ENCODE measurements around the gene MIPOL1. TPM values are rescaled to one million over a fixed set of nuclear protein-coding genes. Genes with fewer than 3 reads are reported as not detected.
"Not testable (repeated sequence)": the region's sequence is repeated elsewhere in the genome, so short reads cannot be mapped to it uniquely, and the experiment has no call there.

MIPOL1 gene
- polyA plus RNA-seq, 1 donor: 12.7 TPM

DNA sequence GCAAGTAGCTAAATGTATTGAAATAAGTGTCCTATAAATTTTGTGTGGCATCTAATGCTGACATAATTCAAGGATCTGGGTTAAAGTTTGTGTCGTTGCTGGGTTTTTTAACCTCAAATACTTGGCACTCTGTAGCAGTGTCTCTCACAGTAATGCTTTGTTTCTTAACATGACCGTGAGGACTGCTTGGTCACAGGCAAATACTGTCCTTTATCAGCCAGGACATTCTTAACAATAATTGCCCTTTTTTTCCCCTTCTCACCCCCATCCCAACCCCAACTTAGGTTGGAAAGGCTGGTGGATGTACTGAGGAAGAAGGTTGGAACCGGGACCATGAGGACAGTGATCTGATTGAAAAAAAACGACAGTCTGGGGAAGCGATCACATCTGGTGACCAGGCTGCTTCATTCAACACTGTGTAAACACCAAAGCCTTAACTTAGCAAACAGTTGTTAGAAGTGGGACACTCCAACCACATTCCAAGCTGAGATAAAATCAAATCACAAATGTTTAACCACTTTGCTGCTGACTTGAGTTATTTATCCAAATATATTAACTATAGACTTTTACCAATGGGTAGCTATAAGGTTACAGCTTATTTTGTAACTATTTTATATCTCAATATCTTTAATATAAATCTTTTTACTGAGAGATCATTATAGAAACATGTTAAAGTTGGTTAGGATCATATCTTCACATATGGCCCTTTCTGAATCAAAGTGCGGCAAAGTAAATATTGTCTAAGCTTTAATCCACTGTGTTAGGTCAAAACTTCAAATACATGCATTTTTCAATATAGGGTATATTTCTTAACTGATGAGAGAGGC lies 349.1 kb downstream of the MIPOL1 start:
- no peak for DNase-seq

DNA sequence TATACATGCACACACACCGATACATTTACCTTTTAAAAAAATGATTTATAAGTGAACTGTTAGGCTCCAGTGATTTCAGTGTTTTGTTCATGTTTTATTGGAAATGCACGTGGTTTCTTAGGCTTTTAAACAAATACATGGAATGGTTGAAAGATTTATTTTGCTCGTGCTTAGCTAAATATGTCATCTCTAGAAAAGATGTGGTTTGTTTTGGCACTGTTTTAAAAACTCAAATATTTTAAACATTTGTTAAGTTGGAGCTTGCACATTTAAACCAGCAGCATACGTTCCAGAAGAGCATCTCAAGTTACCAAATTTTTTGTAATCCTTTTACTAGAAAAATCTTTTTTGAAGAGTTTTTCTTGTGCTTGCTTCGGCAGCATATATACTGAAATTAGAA lies 352.8 kb downstream of the MIPOL1 start:
- DNase-seq: no peak

DNA sequence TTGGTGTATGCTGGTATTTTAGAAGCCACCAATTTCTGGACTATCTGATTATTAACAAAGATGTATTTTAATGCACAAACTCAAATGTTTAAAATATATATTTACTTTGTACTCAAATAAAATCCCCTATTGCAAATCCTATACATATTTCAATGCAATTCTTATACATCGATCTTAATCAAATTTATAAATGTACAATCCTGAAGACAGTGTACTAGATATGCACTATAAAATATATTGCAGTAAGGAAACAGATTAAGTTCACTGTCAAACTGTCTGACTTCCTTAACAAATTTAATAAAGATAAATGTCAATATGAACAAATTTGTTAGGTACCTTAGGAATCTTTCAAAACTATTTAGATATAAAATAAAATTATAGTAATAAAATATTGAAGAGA lies 353.4 kb downstream of the MIPOL1 start:
- no peak for DNase-seq

DNA sequence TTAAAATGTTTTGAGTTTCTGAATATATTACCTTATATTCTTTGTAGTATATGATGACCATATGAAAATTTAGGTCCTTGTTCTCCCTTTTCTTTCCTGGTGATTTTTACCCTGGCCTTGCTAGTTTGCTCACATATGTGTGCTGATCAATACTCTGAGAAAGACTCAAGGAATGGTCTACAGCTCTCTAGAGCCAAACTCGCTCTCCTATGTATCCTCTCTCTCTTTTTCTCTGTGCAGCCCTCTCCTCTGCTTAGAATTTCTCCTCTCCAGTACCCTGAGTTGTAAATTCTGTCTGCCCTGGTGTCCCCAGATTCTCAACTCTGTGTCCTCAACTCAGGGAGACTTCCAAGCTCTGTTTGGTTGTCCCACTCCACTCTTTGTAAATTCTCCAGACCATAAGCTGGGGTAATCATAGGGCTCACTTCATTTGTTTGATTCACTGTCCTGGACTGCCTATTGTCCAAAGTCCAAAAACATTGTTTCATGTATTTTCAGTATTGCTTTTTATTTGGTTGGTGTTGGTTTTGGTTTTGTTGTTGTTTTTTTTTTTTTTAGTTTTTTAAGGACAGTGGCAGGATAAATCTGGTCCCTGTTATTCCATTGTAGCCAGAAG lies 356.3 kb downstream of the MIPOL1 start:
- DNase-seq: no peak

DNA sequence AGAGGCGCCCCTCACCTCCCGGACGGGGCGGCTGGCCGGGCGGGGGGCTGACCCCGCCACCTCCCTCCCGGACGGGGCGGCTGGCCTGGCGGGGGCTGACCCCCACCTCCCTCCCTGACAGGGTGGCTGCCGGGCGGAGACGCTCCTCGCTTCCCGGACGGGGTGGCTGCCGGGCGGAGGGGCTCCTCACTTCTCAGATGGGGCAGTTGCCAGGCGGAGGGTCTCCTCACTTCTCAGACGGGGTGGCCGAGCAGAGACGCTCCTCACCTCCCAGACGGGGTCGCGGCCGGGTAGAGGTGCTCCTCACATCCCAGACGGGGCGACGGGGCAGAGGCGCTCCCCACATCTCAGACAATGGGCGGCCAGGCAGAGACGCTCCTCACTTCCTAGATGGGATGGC lies 357.9 kb downstream of the MIPOL1 start:
- DNase-seq: not testable (repeated sequence)

DNA sequence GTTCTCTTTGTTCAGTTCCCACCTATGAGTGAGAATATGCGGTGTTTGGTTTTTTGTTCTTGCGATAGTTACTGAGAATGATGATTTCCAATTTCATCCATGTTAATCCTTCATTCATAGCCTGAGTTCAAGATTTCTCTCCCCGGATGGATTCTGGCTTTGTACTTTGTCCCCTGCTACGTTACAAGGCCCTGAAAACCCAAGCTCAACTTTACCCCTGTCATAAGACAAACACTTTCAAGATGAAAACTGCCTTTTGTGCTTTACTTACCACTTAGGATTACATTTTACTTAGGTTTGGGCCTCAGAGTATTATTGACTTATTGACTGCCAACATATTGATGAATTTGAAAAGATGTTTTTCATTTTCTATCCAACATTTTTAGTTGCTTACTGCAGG lies 361.0 kb downstream of the MIPOL1 start:
- no peak for DNase-seq

DNA sequence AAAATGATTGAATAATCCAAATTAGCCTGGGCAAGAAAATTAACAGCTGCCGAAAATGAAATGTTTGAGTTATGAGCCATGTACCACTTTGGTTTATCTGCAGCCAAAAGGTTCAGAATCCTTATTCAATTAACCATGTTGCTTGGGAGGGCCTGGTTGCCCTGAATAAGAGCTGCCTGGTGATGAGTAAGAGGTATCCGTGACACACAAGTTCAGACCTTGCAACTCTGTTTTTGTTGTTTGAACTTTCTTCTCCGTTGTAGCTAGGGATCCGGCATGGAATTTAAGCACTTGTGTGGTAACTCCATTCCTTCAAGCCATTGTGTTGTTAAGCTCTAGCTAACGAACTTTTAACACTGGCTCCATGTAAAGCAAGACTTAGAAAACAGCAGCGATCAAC lies 361.6 kb downstream of the MIPOL1 start:
- DNase-seq: no peak

DNA sequence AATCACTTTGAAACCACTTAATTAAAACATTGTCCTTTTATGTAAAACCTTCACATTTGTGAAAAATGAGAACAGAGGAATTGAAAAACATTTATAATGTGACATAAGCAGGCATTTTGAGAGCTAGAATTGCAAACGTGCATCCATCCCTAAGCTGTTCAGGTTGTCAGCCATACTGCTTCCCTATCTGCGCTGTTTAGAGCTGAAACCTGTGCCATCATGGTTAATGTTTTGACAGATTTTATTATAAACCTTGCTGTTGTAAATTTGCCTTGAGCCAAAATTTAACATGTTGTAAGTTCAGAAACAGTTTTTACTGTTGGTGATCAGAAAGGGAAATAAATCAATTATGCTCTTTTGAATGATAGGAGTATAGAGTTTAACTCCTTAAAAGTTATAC lies 365.5 kb downstream of the MIPOL1 start:
- DNase-seq: no peak

DNA sequence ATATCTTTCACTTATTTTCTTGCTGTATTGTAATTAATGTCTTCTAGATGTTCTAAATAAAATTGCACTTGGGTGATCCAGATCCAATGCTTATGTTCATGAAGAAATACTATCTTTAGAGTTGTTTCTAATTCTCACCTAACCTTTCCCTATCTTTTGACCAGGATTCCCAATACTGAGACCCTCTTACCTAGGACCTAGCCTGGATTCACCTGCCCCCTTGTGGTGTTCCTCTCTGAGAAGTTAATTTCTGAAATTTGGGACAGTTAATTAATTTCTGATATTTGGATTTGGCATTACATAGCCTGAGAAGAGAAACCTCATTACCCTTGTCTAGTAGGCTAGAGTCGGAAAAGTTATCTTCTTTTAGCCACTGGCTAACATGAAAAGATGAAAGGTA lies 367.8 kb downstream of the MIPOL1 start:
- no peak for DNase-seq

DNA sequence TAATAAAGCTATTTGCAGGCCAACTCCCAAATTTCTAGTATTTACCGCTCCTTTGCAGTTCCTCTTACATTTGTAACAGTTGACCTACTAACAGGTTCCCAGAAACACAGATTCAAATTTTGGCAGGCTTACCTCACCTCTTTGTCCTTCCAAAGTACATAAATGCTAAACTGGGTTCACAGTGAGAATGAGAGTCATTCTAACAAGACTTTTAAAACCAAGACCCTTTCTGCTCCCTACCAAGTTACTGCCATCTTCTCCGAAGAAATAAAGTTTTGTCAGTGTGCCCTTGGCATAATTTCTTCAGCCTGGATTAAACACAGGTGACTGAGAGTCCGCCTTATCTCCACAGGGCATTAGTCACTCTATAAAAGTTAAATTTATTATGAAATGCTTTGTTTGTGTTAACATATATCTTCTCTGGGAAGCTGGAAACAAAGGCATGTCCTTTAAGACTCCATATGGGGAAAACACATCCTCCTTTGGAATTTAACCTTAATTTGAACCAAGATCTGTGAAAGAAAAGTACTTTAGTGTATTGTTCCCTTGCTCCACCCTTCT lies 369.2 kb downstream of the MIPOL1 start:
- no peak for DNase-seq

DNA sequence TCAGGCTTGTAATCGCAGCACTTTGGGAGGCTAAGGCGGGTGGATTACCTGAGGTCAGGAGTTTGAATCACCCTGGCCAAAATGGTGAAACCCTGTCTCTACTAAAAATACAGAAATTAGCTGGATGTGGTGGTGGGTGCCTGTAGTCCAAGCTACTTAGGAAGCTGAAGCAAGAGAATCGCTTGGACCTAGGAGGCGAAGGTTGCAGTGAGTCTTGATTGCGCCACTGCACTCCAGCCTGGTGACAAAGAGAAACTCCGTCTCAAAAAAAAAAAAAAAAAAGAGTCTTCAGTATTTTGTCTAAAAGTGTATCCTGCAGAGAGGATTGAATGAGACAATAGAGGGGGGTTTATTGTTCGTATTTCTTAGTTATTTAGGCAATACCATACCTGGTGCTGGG lies 372.0 kb downstream of the MIPOL1 start:
- DNase-seq: no peak

DNA sequence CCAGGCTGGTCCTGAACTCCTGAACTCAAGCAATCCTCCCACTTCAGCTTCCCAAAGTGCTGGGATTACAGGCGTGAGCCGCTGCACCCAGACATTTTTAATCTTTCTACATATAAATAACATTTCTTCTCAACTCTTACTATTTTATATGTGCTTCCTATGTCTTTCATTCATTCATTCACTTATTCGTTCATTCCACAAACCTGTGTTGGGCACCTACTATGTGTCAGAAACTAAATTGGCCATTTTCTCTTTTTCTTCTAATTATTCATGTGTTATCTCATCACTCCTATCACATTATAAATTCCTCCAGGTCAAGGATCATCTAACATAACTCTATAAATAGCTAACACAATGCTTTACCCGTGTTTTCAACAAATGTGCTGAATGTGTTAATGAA lies 373.7 kb downstream of the MIPOL1 start:
- DNase-seq: no peak

DNA sequence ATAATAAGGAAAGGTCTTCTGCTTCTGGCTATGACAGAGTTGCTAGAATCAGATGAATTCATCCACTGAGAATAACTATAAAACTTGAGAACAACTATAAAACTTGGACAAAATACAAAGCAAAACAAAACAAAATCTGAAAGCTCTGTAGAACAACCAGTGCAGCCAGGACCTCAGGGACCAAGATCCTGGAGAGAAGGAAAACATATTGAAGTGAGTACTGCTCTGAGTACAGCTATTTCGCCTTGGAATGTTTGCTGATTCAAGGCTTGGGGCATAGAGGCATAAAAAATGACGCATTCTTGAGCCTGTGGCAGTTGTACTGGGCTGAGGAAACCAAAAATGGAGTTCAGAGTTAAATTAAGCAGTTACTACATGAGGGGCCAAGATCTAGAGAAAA lies 375.6 kb downstream of the MIPOL1 start:
- no peak for DNase-seq

DNA sequence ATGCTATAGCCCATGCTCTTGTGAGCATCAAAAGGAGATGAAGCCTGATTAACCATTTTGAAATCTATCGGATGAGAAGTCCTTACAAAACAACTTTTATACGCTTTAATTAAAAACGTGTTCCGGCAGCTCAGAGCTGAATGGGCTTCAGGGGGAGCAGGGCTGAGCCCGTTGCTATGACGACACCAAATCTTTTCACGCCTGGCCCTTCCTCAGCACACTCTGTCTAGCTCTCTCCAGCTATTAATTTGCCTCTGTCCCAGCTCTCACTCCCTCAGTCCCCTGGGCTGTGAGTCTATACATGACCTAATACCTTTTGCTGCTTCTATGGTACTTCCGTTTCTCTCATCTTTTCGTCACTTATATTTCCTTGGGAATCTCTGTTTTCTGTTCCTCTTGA lies 381.5 kb downstream of the MIPOL1 start:
- DNase-seq: no peak

DNA sequence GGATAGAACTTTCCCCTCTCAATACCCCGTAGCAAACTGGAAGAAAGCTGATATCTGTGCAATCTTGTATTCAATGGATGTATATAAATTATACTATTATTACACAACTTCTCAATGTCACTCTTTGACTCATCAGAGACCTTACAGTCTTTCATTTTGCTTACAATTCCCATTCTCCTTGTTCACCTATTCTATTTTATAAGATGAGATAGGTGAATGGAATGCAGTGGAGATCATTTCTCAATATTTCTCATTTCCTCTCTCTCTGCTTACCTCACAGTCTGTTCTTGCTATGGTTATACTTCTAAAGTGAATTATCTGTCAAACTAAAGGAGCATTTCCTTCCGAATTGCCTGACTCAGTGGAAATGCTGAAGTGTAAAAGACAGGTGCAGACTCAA lies 382.4 kb downstream of the MIPOL1 start:
- no peak for DNase-seq

DNA sequence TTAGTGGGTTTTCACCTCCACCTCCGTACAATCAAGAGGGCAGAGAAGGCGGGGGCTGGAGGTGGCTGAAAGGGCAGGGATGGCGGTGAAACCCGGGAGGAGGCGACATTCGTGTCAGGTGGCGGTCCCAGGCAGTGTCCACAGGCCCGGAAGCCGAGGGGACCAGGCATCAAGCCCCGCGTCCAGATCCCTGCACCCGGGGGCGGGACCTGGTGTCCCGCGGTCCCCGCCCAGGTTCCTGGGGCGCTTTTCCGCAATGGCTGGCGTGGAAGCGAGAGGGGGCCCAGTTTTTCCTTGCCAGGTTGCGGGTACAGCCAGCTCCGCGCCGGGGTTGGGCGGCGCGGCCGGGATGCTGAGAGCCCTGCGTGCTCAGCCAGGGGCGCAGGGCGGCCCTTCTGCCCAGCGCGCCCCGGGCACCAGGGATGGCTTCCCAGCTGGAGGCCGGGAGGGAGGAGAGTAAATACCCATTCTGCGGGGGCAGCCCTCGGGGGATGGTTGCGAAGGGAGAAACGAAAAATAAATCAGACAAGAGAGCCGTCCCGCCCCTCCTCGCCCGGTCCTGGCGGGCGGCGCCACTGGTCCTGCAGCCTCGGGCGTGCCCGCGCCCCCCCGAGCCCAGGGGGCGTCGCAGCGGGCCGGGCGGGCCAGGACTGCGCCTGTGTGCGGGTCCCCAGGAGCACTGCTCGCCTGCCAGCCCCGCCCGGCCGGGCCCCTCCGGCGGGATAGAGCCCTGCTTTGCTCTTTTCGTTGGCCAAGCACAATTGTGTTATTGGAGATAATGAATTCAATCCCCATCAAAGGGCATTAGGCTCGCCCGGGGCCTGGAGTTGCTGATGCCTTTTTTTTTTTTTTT lies 385.8 kb downstream of the MIPOL1 start:
- DNase-seq: no peak

DNA sequence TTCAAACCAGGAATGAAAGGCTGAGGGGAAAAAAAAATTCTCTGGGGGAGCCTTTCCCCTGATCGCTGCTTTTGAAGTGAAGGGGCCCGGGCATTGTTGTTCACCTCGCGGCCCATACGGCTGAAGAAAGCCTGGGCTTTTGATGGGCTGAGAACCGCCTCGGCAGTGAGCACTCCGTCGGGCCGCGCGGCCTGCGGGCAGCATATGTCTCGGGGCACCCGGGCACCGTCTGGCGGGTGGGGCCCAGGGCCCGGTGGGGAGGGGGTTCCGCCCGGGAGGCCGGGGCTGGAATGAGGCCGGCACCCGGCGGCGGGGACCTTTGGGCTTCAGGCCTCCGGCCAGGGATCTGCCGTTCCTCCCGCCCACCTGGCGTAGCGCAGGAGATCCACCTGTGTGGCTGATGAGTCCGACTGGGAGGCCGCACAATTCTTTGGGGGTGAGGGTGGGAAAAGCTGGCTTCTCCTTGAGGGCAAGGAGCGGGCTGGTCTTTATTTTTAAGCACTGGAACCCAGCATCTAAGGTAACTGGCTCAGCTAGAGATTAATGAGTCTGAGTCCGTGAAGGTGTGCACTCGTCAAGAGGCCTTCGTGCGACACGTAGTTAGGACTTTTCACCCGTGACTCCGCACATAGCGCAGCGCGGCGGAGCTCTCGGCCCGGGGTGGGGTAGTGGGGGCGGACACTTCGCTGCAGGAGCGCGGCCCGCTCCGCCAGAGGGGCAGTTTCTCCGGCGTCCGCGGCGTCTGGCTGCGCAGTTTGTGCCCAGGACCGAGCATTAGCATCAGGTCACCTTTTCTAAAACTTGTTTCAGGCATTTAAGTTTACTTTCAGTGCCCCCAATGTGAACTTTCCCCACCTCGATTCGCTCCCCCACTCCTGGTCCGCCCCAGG lies 386.7 kb downstream of the MIPOL1 start:
- no peak for DNase-seq

DNA sequence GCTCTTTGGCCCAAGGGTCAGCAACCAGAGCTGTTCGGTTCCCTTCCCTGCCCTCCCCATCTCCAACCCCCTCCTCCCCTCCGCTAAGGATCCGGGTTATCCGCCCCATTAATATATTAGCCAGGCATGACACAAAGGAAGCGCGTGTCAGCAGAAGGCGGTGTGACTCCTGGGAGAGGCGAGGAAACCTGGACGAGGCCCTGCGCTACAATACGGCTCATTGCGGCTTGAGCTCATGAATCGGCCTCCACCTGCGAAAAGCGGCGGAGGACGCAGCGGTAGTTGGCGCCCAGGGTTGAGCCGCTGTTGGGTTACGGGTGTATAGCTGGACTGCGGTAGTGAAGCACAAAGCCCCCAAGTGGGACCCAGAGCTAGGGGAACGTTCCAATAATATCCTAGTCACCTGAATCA lies 387.4 kb downstream of the MIPOL1 start:
- DNase-seq: no peak

DNA sequence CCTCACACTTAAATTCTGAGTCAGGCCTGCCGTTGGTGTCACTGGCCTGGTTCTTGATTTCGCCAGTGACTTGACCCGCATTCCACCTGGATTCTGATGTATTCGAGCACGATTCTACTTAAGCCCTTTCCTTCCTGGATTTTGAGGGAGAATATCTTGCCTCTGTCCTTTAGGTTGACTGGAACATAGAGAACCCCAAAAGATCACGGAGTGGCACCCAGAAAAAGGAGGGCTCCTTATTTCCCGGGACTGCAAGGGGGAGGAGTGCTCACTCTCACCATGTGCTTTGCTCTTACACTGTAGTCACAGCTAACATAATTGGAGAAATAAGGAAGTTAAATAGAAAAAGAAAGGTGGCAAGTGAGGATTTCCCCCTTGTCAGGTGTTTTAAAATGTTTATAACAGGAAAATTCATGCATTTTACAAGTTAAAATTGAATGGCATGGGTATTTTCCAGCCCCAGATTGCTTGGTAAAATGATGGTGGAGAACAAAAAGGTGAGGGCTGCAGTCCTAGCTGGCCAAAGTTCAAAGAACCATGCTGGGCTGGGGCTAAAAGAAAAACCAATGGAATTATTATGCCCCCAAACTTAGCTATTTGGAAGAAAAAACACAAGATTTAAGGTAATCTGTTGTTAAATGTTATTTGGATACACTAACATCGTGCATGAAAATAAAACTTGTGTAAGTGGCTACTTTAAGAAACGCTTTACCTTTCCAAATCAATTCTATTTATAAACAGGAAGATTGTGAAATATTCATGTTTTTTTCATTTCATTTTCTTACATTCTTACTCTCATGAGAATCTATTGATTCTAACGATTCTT lies 388.4 kb downstream of the MIPOL1 start:
- no peak for DNase-seq

DNA sequence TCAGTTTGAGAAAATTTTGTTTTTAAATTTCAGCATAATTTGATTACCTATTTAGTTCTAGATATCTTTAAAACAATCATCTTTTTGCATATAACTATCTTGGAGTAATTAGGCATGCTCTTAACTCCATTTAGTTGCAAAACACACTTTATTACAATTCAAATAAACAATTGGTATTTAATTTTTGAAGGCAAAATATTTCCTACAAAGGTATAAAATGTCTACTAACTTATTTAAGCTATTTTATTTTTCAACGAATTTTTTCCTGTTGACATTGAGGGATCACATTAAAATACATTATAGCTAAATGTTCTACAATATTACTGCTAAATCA lies 389.0 kb downstream of the MIPOL1 start:
- DNase-seq: no peak

Measured in left kidney (tissue), 2 donors.